Gastroesophageal sphincter (tissue), 3 donors: ENCODE results near the gene MET.

Source experiments
- CTCF ChIP-seq, 4 experiments: fragments of 200-600 bp in 2 of 4; fragments of 450-650 bp in 2 of 4; sonication (generic) in 1 of 4; IDR thresholded peaks; one replicate each; pipeline ENCODE4 v1.5.1; 2017 to 2019; ENCODE audit warnings: antibody characterized with exemption in 4 of 4, mild to moderate bottlenecking in 2 of 4, moderate library complexity in 2 of 4
- EP300 ChIP-seq: sonication (generic); formaldehyde crosslinking; IDR thresholded peaks from one replicate; pipeline ENCODE4 v1.6.1; 2017; ENCODE audit warnings: antibody characterized with exemption, mild to moderate bottlenecking
- POLR2AphosphoS5 ChIP-seq: sonication (generic); formaldehyde crosslinking; IDR thresholded peaks from one replicate; pipeline ENCODE4 v1.6.1; 2017; ENCODE audit warnings: antibody characterized with exemption

- TF ChIP-seq CTCF (IDR thresholded peaks at IDR 0.05) (no peak), EP300 (no peak), POLR2AphosphoS5 (no peak)
Observed at GRCh38 chr7:116772926-116773749, 101.1 kb downstream of the MET start.
